SH-SY5Y (cell line): ENCODE results near the gene GALNT2.

Source experiments
- GATA2 ChIP-seq: IDR thresholded peaks from 2 replicates; pipeline ENCODE4 v1.6.1; 2011; ENCODE audit warnings: mild to moderate bottlenecking, low read depth, low read length
- GATA3 ChIP-seq: IDR thresholded peaks from 2 replicates; pipeline ENCODE4 v1.6.1; 2011; ENCODE audit warnings: low read depth, mild to moderate bottlenecking, low read length, moderate library complexity

GRCh38 chr1:230103306-230104173, 36.5 kb downstream of the GALNT2 start:
- peak; percentile 34; the same call in 1 of the 2 replicates for TF ChIP-seq GATA2
- TF ChIP-seq GATA3, result no peak
